DOHH2 (cell line): ENCODE data around the gene ADAM19.

ENCODE experiments used
- H3F3A ChIP-seq: fragments of 200-600 bp; sonication (generic), shearing (Covaris generic); 2 replicates; pipeline ENCODE4 v1.6.0; 2016; ENCODE audit warnings: antibody characterized with exemption, mild to moderate bottlenecking; ENCODE audit not compliant: control insufficient read depth, insufficient read depth
- H3K27ac ChIP-seq: fragments of 200-600 bp; sonication (generic); 2 replicates; pipeline ENCODE4 v1.5.1; 2014; ENCODE audit warnings: low read depth, mild to moderate bottlenecking, low read length, moderate library complexity
- H3K27me3 ChIP-seq: fragments of 200-600 bp; sonication (generic); 2 replicates; pipeline ENCODE4 v1.6.1; 2014; ENCODE audit warnings: mild to moderate bottlenecking, low read length, mixed read lengths; ENCODE audit not compliant: control insufficient read depth
- H3K36me3 ChIP-seq: fragments of 200-600 bp; sonication (generic); 2 replicates; pipeline ENCODE4 v1.6.1; 2014; ENCODE audit warnings: mild to moderate bottlenecking, low read length, moderate library complexity, mixed read lengths; ENCODE audit not compliant: control insufficient read depth
- H3K4me1 ChIP-seq: fragments of 200-600 bp; sonication (generic); 2 replicates; pipeline ENCODE4 v1.6.1; 2014; ENCODE audit warnings: mild to moderate bottlenecking, low read length, mixed read lengths; ENCODE audit not compliant: control insufficient read depth
- H3K4me2 ChIP-seq: fragments of 200-600 bp; sonication (generic); 2 replicates; pipeline ENCODE4 v1.6.0; 2014; ENCODE audit warnings: mild to moderate bottlenecking, low read length, moderate library complexity
- H3K4me3 ChIP-seq: fragments of 200-600 bp; sonication (generic); 2 replicates; pipeline ENCODE4 v1.5.1; 2014; ENCODE audit warnings: mild to moderate bottlenecking, low read length, mixed read lengths
- H3K79me2 ChIP-seq: fragments of 200-600 bp; sonication (generic); 2 replicates; pipeline ENCODE4 v1.6.1; 2014; ENCODE audit warnings: mild to moderate bottlenecking, low read length, mixed read lengths; ENCODE audit not compliant: control insufficient read depth
- H3K9me2 ChIP-seq: fragments of 200-600 bp; sonication (generic); replicated peaks from 2 replicates; pipeline ENCODE4 v1.6.1; 2014; ENCODE audit warnings: mild to moderate bottlenecking, low read length, mixed read lengths; ENCODE audit not compliant: control insufficient read depth
- H3K9me3 ChIP-seq: fragments of 200-600 bp; sonication (generic); 2 replicates; pipeline ENCODE4 v1.6.1; 2014; ENCODE audit warnings: antibody characterized with exemption, low read length, mixed read lengths; ENCODE audit not compliant: control insufficient read depth, insufficient read depth
- H4K20me1 ChIP-seq: fragments of 200-600 bp; sonication (generic); 2 replicates; pipeline ENCODE4 v1.6.0; 2014; ENCODE audit warnings: low read depth, mild to moderate bottlenecking, antibody characterized with exemption, low read length, moderate library complexity; ENCODE audit not compliant: control insufficient read depth, insufficient read depth
- EZH2phosphoT487 ChIP-seq: fragments of 200-600 bp; sonication (generic); IDR thresholded peaks from 2 replicates; pipeline ENCODE4 v1.6.1; 2017; ENCODE audit warnings: borderline replicate concordance, mild to moderate bottlenecking, antibody characterized with exemption, low read length, moderate library complexity, mixed read lengths
- TF ChIP-seq, protein P1 (sequence below): fragments of 200-600 bp; sonication (generic); IDR thresholded peaks from one replicate; pipeline ENCODE4 v1.5.1; 2014; ENCODE audit warnings: antibody characterized with exemption, mild to moderate bottlenecking, low read depth, low read length; ENCODE audit not compliant: poor library complexity, severe bottlenecking

The ADAM19 gene

DNA sequence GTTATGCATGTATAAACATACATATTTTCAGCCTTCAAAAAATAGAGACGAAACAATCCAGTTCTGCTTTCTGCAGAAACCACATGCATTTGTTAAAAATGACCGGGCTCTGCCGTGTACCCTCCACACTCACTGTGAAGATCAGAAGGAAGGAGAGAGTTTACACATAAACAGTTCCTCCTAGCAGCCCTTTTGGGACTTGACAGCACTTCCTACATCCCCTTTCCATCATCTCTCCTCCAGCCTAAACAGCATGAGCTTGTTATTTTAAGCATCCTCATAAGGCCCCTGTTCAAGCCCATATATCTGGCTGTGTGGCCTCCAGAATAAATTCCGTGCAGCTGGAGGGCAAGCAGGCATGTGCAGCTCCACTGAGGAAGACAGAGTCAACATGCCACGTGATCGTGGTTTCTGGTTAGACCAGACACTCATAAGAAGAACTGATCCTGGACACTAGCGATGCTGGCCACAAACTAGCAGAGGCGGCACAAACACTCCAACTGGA lies 73.4 kb downstream of the ADAM19 start:
- H3K27me3 ChIP-seq, result no peaks in the 10 kb centered on the region
- no peak for TF ChIP-seq EZH2phosphoT487
- H3F3A ChIP-seq, result peaks cover 61% of the 10 kb centered on the region
- no peaks in the 10 kb centered on the region; the same call in 1 of the 2 replicates for H3K9me3 ChIP-seq
- peak overlapping the region; percentile 100 for H3K27ac ChIP-seq
- H3K36me3 ChIP-seq, result peaks cover 79% of the 10 kb centered on the region
- peaks cover 96% of the 10 kb centered on the region for H3K4me1 ChIP-seq
- H3K79me2 ChIP-seq, result peaks cover 22% of the 10 kb centered on the region
- H3K4me2 ChIP-seq, result peak overlapping the region; percentile 98
- no peaks in the 10 kb centered on the region for H4K20me1 ChIP-seq
- H3K9me2 ChIP-seq, result no peaks in the 10 kb centered on the region
- H3K4me3 ChIP-seq, result peak overlapping the region; percentile 70

DNA sequence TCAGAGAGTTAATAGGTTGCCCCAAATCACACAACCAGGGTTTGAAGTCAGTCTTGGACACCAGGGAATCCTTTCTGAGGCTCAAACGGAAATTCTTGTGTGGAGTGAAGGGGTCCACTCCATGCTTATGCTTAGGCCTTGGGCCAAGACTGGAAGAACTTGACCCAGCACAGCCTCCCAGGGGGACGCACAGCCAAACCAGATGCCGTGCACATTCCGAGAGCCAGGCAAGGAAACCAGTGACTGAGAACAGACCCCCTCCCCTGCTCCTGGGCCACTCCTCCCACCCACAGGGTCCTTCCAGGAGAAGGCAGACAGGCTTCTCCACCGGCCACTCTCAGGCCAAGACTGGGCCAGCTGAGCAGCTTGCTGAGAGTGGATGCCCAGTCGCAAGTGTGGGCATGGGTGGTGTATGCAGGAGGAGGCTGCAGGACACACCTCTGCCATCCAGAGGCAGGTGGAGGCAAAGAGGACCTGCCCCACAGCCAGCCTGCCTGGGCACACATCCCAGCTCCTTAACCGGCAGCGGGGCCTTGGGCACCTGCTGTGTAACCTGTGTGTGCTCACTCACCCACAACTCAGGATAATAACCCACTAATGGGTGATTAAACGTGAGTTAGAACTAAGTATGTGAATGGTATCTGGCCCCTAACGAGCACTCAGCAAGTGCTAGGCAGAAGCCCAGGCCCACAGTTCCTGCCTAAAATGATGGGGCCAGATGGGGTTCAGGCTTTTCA lies 77.5 kb downstream of the ADAM19 start:
- peaks cover 77% of the 10 kb centered on the region for H3K4me1 ChIP-seq
- no peak overlapping the region for H3K4me3 ChIP-seq
- no peak overlapping the region for H3K4me2 ChIP-seq
- peaks cover 74% of the 10 kb centered on the region for H3K36me3 ChIP-seq
- no peaks in the 10 kb centered on the region for H3K27me3 ChIP-seq
- H3K79me2 ChIP-seq, result peaks cover 15% of the 10 kb centered on the region
- H3K9me2 ChIP-seq, result no peaks in the 10 kb centered on the region
- 0 out of 2 replicates have a peak overlapping the region, but pooled peaks have one; percentile 5 for H3K27ac ChIP-seq
- no peak for TF ChIP-seq EZH2phosphoT487
- TF ChIP-seq, protein P1, sequence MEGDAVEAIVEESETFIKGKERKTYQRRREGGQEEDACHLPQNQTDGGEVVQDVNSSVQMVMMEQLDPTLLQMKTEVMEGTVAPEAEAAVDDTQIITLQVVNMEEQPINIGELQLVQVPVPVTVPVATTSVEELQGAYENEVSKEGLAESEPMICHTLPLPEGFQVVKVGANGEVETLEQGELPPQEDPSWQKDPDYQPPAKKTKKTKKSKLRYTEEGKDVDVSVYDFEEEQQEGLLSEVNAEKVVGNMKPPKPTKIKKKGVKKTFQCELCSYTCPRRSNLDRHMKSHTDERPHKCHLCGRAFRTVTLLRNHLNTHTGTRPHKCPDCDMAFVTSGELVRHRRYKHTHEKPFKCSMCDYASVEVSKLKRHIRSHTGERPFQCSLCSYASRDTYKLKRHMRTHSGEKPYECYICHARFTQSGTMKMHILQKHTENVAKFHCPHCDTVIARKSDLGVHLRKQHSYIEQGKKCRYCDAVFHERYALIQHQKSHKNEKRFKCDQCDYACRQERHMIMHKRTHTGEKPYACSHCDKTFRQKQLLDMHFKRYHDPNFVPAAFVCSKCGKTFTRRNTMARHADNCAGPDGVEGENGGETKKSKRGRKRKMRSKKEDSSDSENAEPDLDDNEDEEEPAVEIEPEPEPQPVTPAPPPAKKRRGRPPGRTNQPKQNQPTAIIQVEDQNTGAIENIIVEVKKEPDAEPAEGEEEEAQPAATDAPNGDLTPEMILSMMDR, result no peak
- no peaks in the 10 kb centered on the region for H3K9me3 ChIP-seq
- H4K20me1 ChIP-seq, result no peaks in the 10 kb centered on the region
- peaks cover 26% of the 10 kb centered on the region for H3F3A ChIP-seq

DNA sequence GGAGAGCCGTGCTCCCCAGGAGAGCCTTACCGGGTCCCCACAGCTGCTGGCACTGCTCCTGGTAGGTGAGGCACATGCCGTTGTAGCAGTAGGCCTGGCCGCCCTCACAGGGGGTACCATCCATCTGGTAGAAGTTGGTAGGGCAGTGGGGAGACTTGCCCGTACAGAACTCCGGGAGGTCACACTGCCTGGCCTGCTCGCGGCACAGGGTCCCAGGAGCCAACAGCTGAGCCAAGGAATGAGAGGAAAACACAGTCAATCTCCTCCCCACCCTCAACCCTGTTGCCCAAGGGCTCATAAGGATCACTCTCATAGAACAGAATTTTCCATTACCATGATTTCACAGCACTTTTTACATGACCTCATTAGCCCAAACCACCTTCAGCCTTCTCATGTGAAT lies 78.7 kb downstream of the ADAM19 start:
- Histone ChIP-seq H4K20me1 (no peaks in the 10 kb centered on the region), H3K9me3 (no peaks in the 10 kb centered on the region), H3K27me3 (no peaks in the 10 kb centered on the region), H3K9me2 (no peaks in the 10 kb centered on the region), H3K4me1 (peaks cover 72% of the 10 kb centered on the region), H3K4me3 (no peak overlapping the region), H3K79me2 (peaks cover 15% of the 10 kb centered on the region), H3K4me2 (no peak overlapping the region), H3F3A (peaks cover 17% of the 10 kb centered on the region), H3K27ac (peak overlapping the region; percentile 5; the same call in 1 of the 2 replicates), H3K36me3 (peaks cover 84% of the 10 kb centered on the region)
- no peak for TF ChIP-seq EZH2phosphoT487

DNA sequence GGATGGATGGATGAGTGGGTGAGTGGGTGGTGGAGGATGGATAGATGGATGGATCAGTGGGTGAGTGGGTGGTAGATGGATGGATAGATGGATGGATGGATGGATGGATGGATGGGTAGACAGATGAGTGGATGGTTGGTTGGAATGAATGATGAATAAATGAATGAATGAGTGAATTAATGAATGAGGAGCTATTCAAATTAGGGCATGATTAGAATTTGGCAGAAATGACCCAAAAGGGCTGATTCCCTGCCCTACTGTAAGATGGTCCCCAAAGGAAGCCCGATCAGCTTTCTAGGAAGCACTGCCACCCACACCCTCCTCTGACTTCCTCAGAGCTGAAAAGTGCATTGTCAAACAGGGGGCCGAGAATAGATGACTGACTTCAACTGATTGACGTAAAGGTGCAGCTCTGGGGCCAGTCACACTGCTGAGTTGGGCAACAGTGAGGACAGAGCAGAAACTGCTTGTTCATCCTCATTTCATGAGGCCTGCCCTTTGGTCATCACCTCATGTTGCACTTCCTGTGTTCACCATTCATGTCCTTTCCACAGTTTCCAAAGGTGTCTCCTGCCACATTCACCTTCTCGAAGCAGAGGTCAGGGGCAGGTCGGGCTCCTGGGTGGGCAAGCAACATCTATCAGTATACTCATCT lies 81.3 kb downstream of the ADAM19 start:
- Histone ChIP-seq H3K4me2 (no peak overlapping the region), H3K9me2 (no peaks in the 10 kb centered on the region), H3K79me2 (0 out of 2 replicates have a peak, but pooled peaks cover 3% of the 10 kb centered on the region), H4K20me1 (no peaks in the 10 kb centered on the region), H3F3A (no peaks in the 10 kb centered on the region; the same call in none of the 2 replicates), H3K36me3 (peaks cover 85% of the 10 kb centered on the region), H3K9me3 (no peaks in the 10 kb centered on the region), H3K4me1 (peaks cover 68% of the 10 kb centered on the region), H3K27me3 (no peaks in the 10 kb centered on the region), H3K27ac (no peak overlapping the region; the same call in 1 of the 2 replicates), H3K4me3 (no peak overlapping the region)
- no peak for TF ChIP-seq EZH2phosphoT487
- TF ChIP-seq, protein P1, result no peak
